Ovary (tissue), 3 donors: ENCODE results near the gene PLS1.

Experiments used
- POLR2A ChIP-seq: fragments of 450-650 bp; IDR thresholded peaks from one replicate; pipeline ENCODE4 v1.6.1; 2017; ENCODE audit warnings: antibody characterized with exemption, mild to moderate bottlenecking, moderate library complexity
- TF ChIP-seq, protein P1 (sequence below), 3 donors: fragments of 450-650 bp in 2 of 3; fragments of 200-600 bp in 1 of 3; IDR thresholded peaks; one replicate each; pipeline versions ENCODE4 v1.5.1 to v1.8.0; 2016 to 2022; ENCODE audit warnings: antibody characterized with exemption in 3 of 3, mild to moderate bottlenecking in 1 of 3
- donor health status: DM: no; HTN: no; CAD: no.

DNA sequence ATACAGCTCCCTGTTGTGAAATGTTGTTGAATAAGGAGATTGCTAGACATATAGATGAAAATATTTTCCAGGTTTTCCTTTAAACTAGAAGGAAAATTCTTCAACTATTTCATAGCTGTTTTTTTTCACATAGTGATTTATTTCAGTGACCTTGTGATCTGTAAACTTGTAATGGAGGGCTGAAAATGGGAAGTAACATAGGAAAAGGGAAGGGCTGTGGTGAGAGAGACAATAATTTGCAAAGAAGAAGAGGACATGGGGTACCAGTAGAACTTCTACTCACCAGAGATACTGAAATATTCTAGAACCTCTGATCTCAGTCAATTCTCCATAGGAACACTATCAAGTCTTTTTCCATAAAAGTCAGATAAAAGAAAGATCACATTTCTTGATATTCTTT lies 60.4 kb downstream of the PLS1 start:
- TF ChIP-seq, protein P1, sequence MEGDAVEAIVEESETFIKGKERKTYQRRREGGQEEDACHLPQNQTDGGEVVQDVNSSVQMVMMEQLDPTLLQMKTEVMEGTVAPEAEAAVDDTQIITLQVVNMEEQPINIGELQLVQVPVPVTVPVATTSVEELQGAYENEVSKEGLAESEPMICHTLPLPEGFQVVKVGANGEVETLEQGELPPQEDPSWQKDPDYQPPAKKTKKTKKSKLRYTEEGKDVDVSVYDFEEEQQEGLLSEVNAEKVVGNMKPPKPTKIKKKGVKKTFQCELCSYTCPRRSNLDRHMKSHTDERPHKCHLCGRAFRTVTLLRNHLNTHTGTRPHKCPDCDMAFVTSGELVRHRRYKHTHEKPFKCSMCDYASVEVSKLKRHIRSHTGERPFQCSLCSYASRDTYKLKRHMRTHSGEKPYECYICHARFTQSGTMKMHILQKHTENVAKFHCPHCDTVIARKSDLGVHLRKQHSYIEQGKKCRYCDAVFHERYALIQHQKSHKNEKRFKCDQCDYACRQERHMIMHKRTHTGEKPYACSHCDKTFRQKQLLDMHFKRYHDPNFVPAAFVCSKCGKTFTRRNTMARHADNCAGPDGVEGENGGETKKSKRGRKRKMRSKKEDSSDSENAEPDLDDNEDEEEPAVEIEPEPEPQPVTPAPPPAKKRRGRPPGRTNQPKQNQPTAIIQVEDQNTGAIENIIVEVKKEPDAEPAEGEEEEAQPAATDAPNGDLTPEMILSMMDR (IDR thresholded peaks at IDR 0.05) = no peak
- TF ChIP-seq POLR2A = no peak
